ENCODE data around the gene C1orf174. TPM values are rescaled to one million over a fixed set of nuclear protein-coding genes. Genes with fewer than 3 reads are reported as not detected.

The C1orf174 gene
- total RNA-seq, 1 experiment from 2014 or later, result 21.1 TPM

- Histone ChIP-seq H3K23ac (ENCODE audit: insufficient read length, low read depth, low read length) (no peak overlapping the region), H4K20me1 (ENCODE audit: control insufficient read depth, insufficient read depth, insufficient read length) (no peaks in the 10 kb centered on the region), H2BK12ac (ENCODE audit: insufficient read length, low read depth, low read length) (no peak overlapping the region), H2AFZ (ENCODE audit: low read length) (no peak overlapping the region), H3K14ac (ENCODE audit: insufficient read depth, low read length) (no peak overlapping the region), H3K27ac (ENCODE audit: insufficient read length, low read depth, low read length) (no peak overlapping the region), H3K9me3 (ENCODE audit: control insufficient read depth, low read depth, low read length) (no peaks in the 10 kb centered on the region), H3K79me2 (ENCODE audit: insufficient read depth, low read length) (no peaks in the 10 kb centered on the region), H4K8ac (replicated peaks; ENCODE audit: insufficient read length, low read depth, low read length) (no peak overlapping the region), H3K56ac (ENCODE audit: insufficient read length, low read depth, low read length) (no peak overlapping the region), H3K9ac (ENCODE audit: extremely low read depth, insufficient read length, low read length) (no peak overlapping the region), H4K91ac (ENCODE audit: insufficient read length, low read depth, low read length) (no peak overlapping the region), H3K23me2 (ENCODE audit: insufficient read length, low read depth, low read length, poor library complexity, severe bottlenecking) (no peaks in the 10 kb centered on the region), H2BK5ac (ENCODE audit: insufficient read length, low read length) (no peak overlapping the region), H2AK5ac (ENCODE audit: insufficient read length, low read length) (no peak overlapping the region), H3K79me1 (ENCODE audit: insufficient read depth, low read depth, low read length, poor library complexity, severe bottlenecking) (no peaks in the 10 kb centered on the region), H3T11ph (ENCODE audit: low read length) (no peak overlapping the region), H2BK20ac (ENCODE audit: low read depth, low read length, poor library complexity, severe bottlenecking) (no peak overlapping the region), H3K4me2 (ENCODE audit: insufficient read depth, insufficient read length, low read length) (no peak overlapping the region), H3K4me1 (ENCODE audit: insufficient read depth, low read length) (no peaks in the 10 kb centered on the region), H2BK15ac (ENCODE audit: low read depth, low read length) (no peak overlapping the region), H2BK120ac (ENCODE audit: low read depth, low read length, poor library complexity, severe bottlenecking) (no peak overlapping the region), H4K5ac (ENCODE audit: insufficient read length, low read depth, low read length) (no peak overlapping the region), H3K27me3 (ENCODE audit: insufficient read depth, low read length) (no peaks in the 10 kb centered on the region), H3K4ac (ENCODE audit: low read depth, low read length) (no peak overlapping the region), H3K18ac (ENCODE audit: insufficient read length, low read depth, low read length) (no peak overlapping the region)
- Mint-ChIP-seq H3K4me3 (no peak overlapping the region), H3K9me3 (peaks cover 2 to 3% of the 10 kb centered on the region in 2 experiments; a peak in 3 of 5 replicates), H3K27ac (no peak overlapping the region), H3K27me3 (ENCODE audit: low read depth) (peaks cover 3% of the 10 kb centered on the region; the same call in 1 of the 2 replicates), H3K4me1 (peaks cover 0 to 7% of the 10 kb centered on the region in 2 experiments; a peak in 2 of 4 replicates), H3K36me3 (ENCODE audit: insufficient read depth in 1 of 3, low read depth in 3 of 3) (0 out of 7 replicates have a peak, but pooled peaks cover 0 to 2% (median 0%) of the 10 kb centered on the region in 3 experiments)
- no peak for TF ChIP-seq CTCF (conservative IDR thresholded peaks at IDR 0.05)
- no peak for DNase-seq
- WGBS (ENCODE audit: extremely low coverage, insufficient read length, low lambda C conversion rate), result no CpG with 5 or more reads among the region's 6 CpGs
Observed at GRCh38 chr1:3922201-3922725, 22.2 kb upstream of the C1orf174 start.
